Lung (tissue), 12 donors: ENCODE results near the gene SLC8A1. TPM values are rescaled to one million over a fixed set of nuclear protein-coding genes. Genes with fewer than 3 reads are reported as not detected.

ENCODE experiments used
- ATAC-seq: fragments of 200-7000 bp; cut with Tn5 transposase; one replicate; pipeline ENCODE4 v1.9.1; 2020; ENCODE audit warnings: moderate number of reproducible peaks; ENCODE audit not compliant: insufficient read depth, low FRiP score
- DNase-seq, 3 donors: peaks; one replicate each; pipeline ENCODE4 v3.0.0-alpha.2; 2013 to 2017
- H3K27ac ChIP-seq, 2 donors: one replicate each; pipeline ENCODE4 v1.5.1; 2013; ENCODE audit warnings: mild to moderate bottlenecking in 2 of 2, moderate library complexity in 2 of 2, control low read depth in 1 of 2, inconsistent platforms in 1 of 2, low read depth in 1 of 2, low read length in 1 of 2
- H3K27me3 ChIP-seq, 3 donors: one replicate each; pipeline ENCODE4 v1.5.1; 2013; ENCODE audit warnings: low read length in 2 of 3; ENCODE audit not compliant: control insufficient read depth in 3 of 3, insufficient read depth in 3 of 3
- H3K36me3 ChIP-seq, 4 donors: one replicate each; pipeline ENCODE4 v1.5.1; 2013; ENCODE audit warnings: low read length in 4 of 4, mild to moderate bottlenecking in 1 of 4, moderate library complexity in 1 of 4; ENCODE audit not compliant: control insufficient read depth in 4 of 4, insufficient read depth in 4 of 4
- H3K4me1 ChIP-seq, 5 donors: one replicate each; pipeline ENCODE4 v1.5.1; 2013; ENCODE audit warnings: low read length in 5 of 5, mild to moderate bottlenecking in 2 of 5, moderate library complexity in 1 of 5; ENCODE audit not compliant: control insufficient read depth in 5 of 5, insufficient read depth in 5 of 5
- H3K4me3 ChIP-seq: one replicate; pipeline ENCODE4 v1.5.1; 2013; ENCODE audit warnings: mild to moderate bottlenecking, control low read depth, moderate library complexity
- H3K9ac ChIP-seq, 2 donors: one replicate each; pipeline ENCODE4 v1.5.1; 2013; ENCODE audit warnings: low read length in 2 of 2, control low read depth in 1 of 2; ENCODE audit not compliant: insufficient read depth in 1 of 2
- H3K9me3 ChIP-seq, 4 donors: one replicate each; pipeline ENCODE4 v1.5.1; 2013; ENCODE audit warnings: low read length in 3 of 4, mild to moderate bottlenecking in 1 of 4, moderate library complexity in 1 of 4; ENCODE audit not compliant: control insufficient read depth in 4 of 4, insufficient read depth in 3 of 4
- CTCF ChIP-seq: IDR thresholded peaks from 2 replicates; pipeline ENCODE4 v1.5.1; 2012; ENCODE audit warnings: mild to moderate bottlenecking; ENCODE audit errors: control extremely low read depth, extremely low read depth
- WGBS, 2 donors: extraction: QIAGEN DNeasy Blood & Tissue Kit; methylation state at CpG; one replicate each; pipeline ENCODE4 v1.1.7; 2013; 5-methylcytosine and 5-hydroxymethylcytosine counted together
- polyA plus RNA-seq, 2 donors: library from polyadenylated mRNA; stranded (reverse); fragments of 200-250 nt; gene quantifications; one replicate each; pipeline ENCODE4 v1.2.1, GENCODE V29; 2013
- total RNA-seq, 2 donors: library from RNA; depleted of rRNA in 1 of 2; stranded (reverse); fragments of >200 nt in 1 of 2; gene quantifications; one replicate each; pipeline ENCODE4 v1.2.1, GENCODE V29; 2014 to 2021
- donor health status: control.
- donor health status: control.
- donor health status: Bipolar disorder and iron deficiency.
- donor health status: healthy.
- donor health status: DM: yes; HTN: yes; CAD: no.

Gene SLC8A1
- total and polyA plus RNA-seq, 4 donors, result 1.2 to 34.7 (median 18.4) TPM

DNA sequence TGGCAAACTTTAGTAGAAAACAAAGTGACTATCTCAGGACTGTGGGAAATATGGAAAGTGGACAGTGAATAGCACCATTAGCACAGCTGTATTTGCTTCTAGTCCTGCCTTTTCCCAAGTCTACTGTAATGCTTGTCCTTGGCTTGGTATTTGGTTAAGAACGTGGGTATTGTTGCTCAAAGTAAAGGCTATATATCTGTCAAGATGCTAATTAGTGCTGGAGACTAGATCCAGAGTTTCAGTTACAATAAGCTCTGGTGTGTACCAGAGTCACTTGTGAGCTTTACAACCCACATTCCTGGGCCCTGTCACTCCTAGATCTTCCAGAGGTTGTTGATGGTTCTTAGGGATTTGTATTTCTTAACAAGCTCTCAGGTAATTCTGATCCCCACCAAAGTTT, 313.6 kb downstream of the SLC8A1 start:
- ATAC-seq, result no peak
- 75 to 98% methylated on average over 1 of the region's 1 CpG for WGBS, 2 donors
- no peak for TF ChIP-seq CTCF

DNA sequence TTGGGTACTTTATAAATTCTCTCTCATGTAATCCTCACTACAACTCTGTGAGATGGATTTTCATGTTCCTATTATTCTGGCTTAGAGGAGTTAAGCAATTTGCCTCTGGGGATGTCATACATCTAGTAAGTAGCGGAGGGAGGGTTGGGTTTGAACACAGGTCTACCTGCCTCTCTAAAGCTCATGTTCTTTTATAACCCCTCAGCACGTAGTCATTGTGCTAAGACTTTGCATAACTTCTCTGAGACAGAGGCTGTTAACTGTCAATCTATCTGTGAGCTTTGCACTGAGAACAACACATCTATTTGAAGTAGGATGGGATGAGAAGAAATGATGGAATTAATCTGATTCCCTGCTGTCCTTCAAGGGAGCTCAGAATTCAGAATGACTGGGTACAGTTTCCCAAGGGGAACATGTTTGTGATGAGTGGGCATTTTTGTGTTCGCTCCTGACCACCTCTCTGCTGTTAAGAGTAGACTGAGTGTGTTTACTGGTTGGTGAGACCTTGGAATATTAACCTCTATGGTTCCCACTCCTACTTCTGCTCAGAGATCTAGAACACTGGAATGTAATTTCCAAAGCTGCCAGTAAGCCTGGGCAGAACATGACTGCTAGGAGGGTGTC, 320.7 kb downstream of the SLC8A1 start:
- H3K4me3 ChIP-seq, result no peak overlapping the region
- H3K36me3 ChIP-seq, result no peaks in the 10 kb centered on the region
- no peaks in the 10 kb centered on the region for H3K27me3 ChIP-seq
- H3K9me3 ChIP-seq, result no peaks in the 10 kb centered on the region
- ATAC-seq, result no peak
- peak overlapping the region in 1 of 2 donors; percentile 56 for H3K27ac ChIP-seq
- no peak overlapping the region for H3K9ac ChIP-seq
- H3K4me1 ChIP-seq, result peaks cover 0 to 20% (median 0%) of the 10 kb centered on the region in 5 donors
- WGBS, 2 donors, result 79 to 86% methylated on average over 3 of the region's 3 CpGs
- TF ChIP-seq CTCF, result no peak
- no peak for DNase-seq

More for the DNA sequence above, 313.6 kb downstream of the SLC8A1 start:
- H3K9me3 ChIP-seq, result no peaks in the 10 kb centered on the region
- no peak overlapping the region for H3K27ac ChIP-seq
- DNase-seq, result no peak
- H3K36me3 ChIP-seq, result peaks cover 0 to 3% (median 0%) of the 10 kb centered on the region in 4 donors
- H3K4me3 ChIP-seq, result no peak overlapping the region
- no peaks in the 10 kb centered on the region for H3K27me3 ChIP-seq
- H3K4me1 ChIP-seq, result peaks cover 0 to 7% (median 0%) of the 10 kb centered on the region in 5 donors
- no peak overlapping the region for H3K9ac ChIP-seq

DNA sequence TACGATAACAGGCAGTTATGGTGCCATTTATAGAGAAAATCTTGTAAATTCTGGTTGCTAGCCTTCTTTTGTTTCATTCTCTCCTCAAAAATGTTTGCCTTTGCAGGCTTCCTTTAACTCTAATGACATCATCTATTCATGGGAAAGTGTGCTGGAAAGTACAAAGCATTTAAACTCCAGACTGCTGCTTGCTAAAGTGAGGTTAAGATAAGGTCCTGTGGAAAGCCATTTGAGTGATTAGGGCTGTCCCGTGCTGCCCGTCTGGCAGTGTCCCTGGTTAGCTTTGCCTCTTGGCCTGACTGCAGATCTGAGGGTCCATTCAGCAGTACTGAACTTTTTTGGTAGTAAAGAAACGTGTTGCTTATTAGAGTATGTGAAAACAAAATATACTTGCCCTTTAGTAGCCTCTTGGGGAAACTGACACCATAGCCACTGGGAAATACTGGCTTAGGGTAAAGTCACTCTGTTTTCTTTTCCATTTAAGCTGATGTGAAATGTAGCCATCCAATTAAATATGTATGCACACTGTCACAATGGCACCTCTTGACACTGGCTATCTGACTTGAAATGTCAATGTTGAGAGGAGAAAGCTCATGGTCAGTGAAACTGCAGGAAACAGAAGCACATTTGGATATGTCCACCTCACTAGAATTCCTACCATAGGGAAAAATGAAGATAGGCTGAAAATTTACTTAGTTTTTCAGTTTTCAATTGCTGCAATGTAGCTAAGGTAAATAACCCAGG, 321.5 kb downstream of the SLC8A1 start:
- no peaks in the 10 kb centered on the region for H3K36me3 ChIP-seq
- no peak for ATAC-seq
- WGBS, 2 donors, result 63 to 81% methylated on average over 4 of the region's 4 CpGs
- no peak overlapping the region for H3K4me3 ChIP-seq
- no peak for TF ChIP-seq CTCF
- H3K27me3 ChIP-seq, result no peaks in the 10 kb centered on the region
- H3K27ac ChIP-seq, result peak overlapping the region in 1 of 2 donors; percentile 56
- peaks cover 0 to 20% (median 0%) of the 10 kb centered on the region in 5 donors for H3K4me1 ChIP-seq
- peak; percentile 47 to 66 (median 60) for DNase-seq
- no peak overlapping the region for H3K9ac ChIP-seq
- no peaks in the 10 kb centered on the region for H3K9me3 ChIP-seq
